Measurements from ENCODE around the gene CXorf38. TPM values are rescaled to one million over a fixed set of nuclear protein-coding genes. Genes with fewer than 3 reads are reported as not detected.

The CXorf38 gene
- total and polyA plus RNA-seq, 12 donors = 2.6 to 11.9 (median 4.7) TPM

DNA sequence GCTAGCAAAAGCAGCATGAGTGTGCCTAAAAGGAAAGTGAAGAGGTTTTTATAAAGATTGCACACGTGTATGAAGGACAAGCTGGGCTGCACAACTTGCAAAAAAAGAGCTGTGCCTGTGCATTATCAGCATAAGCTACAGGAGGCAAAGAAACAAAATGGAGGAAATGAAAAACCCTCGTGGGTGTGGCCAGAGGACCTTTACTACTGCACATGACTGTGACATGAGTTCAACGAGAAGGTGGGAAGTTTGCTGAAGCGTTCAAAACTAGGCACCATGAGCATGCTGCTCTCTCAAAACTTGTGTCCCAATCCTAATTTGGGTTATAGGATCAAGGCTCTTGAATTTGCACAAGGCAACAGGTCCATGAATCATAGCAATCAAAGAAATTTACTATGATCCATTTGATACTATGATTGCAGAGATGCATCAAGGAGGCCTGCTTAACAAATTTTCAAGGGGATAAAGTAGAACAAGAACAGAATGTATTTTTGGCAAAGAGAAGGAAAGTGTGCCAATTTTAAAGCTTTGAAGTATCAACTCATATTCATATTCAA lies 38.1 kb upstream of the CXorf38 start:
- Histone ChIP-seq H3K4me1 (peaks cover 0 to 20% (median 0%) of the 10 kb centered on the region in 9 donors), H3K4me3 (no peak overlapping the region), H3K27ac (no peak overlapping the region), H3K27me3 (peaks cover 0 to 63% (median 0%) of the 10 kb centered on the region in 7 donors), H3K36me3 (peaks cover 0 to 83% (median 8%) of the 10 kb centered on the region in 9 donors), H3K9me3 (no peaks in the 10 kb centered on the region)
- TF ChIP-seq, protein P1, sequence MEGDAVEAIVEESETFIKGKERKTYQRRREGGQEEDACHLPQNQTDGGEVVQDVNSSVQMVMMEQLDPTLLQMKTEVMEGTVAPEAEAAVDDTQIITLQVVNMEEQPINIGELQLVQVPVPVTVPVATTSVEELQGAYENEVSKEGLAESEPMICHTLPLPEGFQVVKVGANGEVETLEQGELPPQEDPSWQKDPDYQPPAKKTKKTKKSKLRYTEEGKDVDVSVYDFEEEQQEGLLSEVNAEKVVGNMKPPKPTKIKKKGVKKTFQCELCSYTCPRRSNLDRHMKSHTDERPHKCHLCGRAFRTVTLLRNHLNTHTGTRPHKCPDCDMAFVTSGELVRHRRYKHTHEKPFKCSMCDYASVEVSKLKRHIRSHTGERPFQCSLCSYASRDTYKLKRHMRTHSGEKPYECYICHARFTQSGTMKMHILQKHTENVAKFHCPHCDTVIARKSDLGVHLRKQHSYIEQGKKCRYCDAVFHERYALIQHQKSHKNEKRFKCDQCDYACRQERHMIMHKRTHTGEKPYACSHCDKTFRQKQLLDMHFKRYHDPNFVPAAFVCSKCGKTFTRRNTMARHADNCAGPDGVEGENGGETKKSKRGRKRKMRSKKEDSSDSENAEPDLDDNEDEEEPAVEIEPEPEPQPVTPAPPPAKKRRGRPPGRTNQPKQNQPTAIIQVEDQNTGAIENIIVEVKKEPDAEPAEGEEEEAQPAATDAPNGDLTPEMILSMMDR (IDR thresholded peaks at IDR 0.05) = no peak
- intact Hi-C loops (cut with DNase I) = loop anchor here in 1 of 10 donors (10.0 kb wide), 1 partner anchor 109 kb away; no protein-coding TSS in a partner anchor
- no peak for DNase-seq
- 49 to 55% methylated on average over 4 of the region's 4 CpGs for WGBS, 2 donors
- ATAC-seq = no peak

DNA sequence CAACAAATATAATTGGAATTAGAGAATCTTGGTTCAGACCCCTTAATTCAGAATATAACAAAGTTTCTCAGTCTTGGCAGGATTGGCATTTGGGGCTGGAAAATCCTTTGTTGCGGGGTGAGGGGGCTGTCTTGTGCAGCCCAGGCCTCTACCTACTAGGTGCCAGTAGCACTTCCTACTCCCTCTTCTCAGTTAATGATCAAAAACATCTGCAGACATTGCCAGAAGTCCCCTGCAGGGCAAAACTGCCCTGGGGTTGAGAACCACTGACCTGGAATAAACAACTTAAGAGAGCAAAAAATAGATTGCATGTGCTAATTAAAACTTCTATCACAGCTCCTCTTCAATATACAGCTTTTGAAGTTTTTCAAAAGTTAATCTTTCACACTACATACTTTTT lies 36.7 kb upstream of the CXorf38 start:
- peaks cover 0 to 65% (median 0%) of the 10 kb centered on the region in 7 donors for H3K27me3 ChIP-seq
- ATAC-seq (no peak), DNase-seq (no peak)
- no peaks in the 10 kb centered on the region for H3K9me3 ChIP-seq
- intact Hi-C loops (cut with DNase I) = loop anchor here in 1 of 10 donors (10.0 kb wide), 1 partner anchor 111 kb away; no protein-coding TSS in a partner anchor
- WGBS, 2 donors = 100% methylated on average over 1 of the region's 1 CpG
- H3K27ac ChIP-seq = no peak overlapping the region
- H3K4me3 ChIP-seq = no peak overlapping the region
- H3K36me3 ChIP-seq = peaks cover 0 to 86% (median 8%) of the 10 kb centered on the region in 9 donors
- H3K4me1 ChIP-seq = peaks cover 0 to 13% (median 0%) of the 10 kb centered on the region in 9 donors
- TF ChIP-seq, protein P1 (IDR thresholded peaks at IDR 0.05) = no peak

DNA sequence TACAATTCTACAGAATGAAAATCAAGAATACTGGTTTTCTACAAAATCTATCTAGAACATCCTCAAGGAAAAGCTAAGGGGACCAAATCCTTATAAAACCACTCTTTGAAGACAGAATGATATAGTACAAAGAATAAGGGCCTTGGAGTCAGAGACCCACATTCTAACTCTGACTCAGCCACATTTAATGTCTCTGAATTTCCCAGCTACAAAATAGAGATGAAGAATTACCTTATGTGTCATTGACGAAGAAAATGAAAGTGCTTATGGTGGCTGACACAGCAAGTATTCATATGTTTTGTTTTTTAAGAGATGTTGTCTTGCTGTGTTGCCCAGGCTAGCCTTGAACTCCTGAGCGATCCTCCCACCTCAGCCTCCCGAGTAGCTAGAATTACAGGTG lies 35.9 kb upstream of the CXorf38 start:
- TF ChIP-seq, protein P1 (IDR thresholded peaks at IDR 0.05) = no peak
- peaks cover 0 to 8% (median 0%) of the 10 kb centered on the region in 9 donors for H3K4me1 ChIP-seq
- no peak for DNase-seq
- peaks cover 0 to 79% (median 8%) of the 10 kb centered on the region in 9 donors for H3K36me3 ChIP-seq
- no peak overlapping the region for H3K27ac ChIP-seq
- H3K27me3 ChIP-seq = peaks cover 0 to 66% (median 0%) of the 10 kb centered on the region in 7 donors
- H3K4me3 ChIP-seq = no peak overlapping the region
- ATAC-seq = no peak
- WGBS, 2 donors = 94 to 98% methylated on average over 3 of the region's 3 CpGs
- intact Hi-C loops (cut with DNase I) = loop anchor here in 1 of 10 donors (10.0 kb wide), 1 partner anchor 112 kb away; no protein-coding TSS in a partner anchor
- H3K9me3 ChIP-seq = no peaks in the 10 kb centered on the region

DNA sequence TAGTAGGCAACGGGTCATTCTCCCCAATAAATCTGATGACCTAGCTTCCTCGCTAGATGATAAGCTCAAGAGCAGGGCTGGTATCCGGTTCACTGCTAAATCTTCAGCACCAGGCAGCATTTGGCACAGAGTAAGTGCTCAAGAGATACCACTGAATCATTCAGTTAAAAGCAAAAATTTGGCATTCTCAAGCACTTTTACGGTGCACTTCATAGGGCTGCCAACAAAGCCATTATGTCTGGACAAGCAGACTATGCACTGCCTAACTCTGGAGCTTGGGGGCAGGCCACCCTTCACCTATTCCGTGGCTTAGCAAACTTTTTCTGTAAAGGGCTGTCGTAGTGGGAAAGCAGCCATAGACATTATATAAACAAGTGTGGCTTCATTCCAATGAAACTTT lies 23.8 kb upstream of the CXorf38 start:
- TF ChIP-seq, protein P1 (IDR thresholded peaks at IDR 0.05) = peak in 2 of 9 donors; percentile 21 to 24
- intact Hi-C loops (cut with DNase I) = loop anchor here in 2 of 10 donors (1.0 to 10.0 kb wide), 2 partner anchors 10 to 134 kb away; no protein-coding TSS in a partner anchor
- H3K4me3 ChIP-seq = no peak overlapping the region
- ATAC-seq (peak in 4 of 8 donors; percentile 47 to 78 (median 54)), DNase-seq (no peak)
- H3K27me3 ChIP-seq = peaks cover 0 to 60% (median 0%) of the 10 kb centered on the region in 7 donors
- peak overlapping the region in 2 of 10 donors; percentile 25 to 28 for H3K27ac ChIP-seq
- H3K9me3 ChIP-seq = no peaks in the 10 kb centered on the region
- peaks cover 0 to 9% (median 0%) of the 10 kb centered on the region in 9 donors for H3K4me1 ChIP-seq
- 36 to 40% methylated on average over 6 of the region's 6 CpGs for WGBS, 2 donors
- peaks cover 0 to 97% (median 9%) of the 10 kb centered on the region in 9 donors for H3K36me3 ChIP-seq
